ENCODE results near the gene ARID5B. TPM values are rescaled to one million over a fixed set of nuclear protein-coding genes. Genes with fewer than 3 reads are reported as not detected.
"Not testable (repeated sequence)": the region's sequence is repeated elsewhere in the genome, so short reads cannot be mapped to it uniquely, and the experiment has no call there.

ARID5B gene
- total RNA-seq, 2 experiments from 2014 or later = 71.1 to 73.9 TPM

GRCh38 chr10:62025901-62026879 lies 124.7 kb downstream of the ARID5B start:
- H3K27ac Mint-ChIP-seq = no peak overlapping the region
- H3K4me3 Mint-ChIP-seq = no peak overlapping the region
- H3K27me3 Mint-ChIP-seq = no peaks in the 10 kb centered on the region
- CTCF ChIA-PET = interaction anchor here (0.7 to 2.5 kb wide), 7 partner anchors 12 to 220 kb away, joined by 3 to 14 read pairs (median 3); no protein-coding TSS in a partner anchor
- H3K36me3 Mint-ChIP-seq (ENCODE audit: low read depth) = peaks cover 83% of the 10 kb centered on the region
- H3K4me1 Mint-ChIP-seq = peaks cover 78% of the 10 kb centered on the region
- POLR2A ChIA-PET = interaction anchor here (0.8 to 4.7 kb wide), 7 partner anchors 10 to 126 kb away, joined by 3 to 24 read pairs (median 3); partner anchors contain the start of gene ARID5B
- no peak for DNase-seq
- H3K9me3 Mint-ChIP-seq = peaks cover 5% of the 10 kb centered on the region

GRCh38 chr10:62027841-62028501 lies 126.5 kb downstream of the ARID5B start:
- peaks cover 2% of the 10 kb centered on the region for H3K9me3 Mint-ChIP-seq
- peaks cover 73% of the 10 kb centered on the region for H3K4me1 Mint-ChIP-seq
- H3K36me3 Mint-ChIP-seq (ENCODE audit: low read depth) = peaks cover 73% of the 10 kb centered on the region
- H3K27me3 Mint-ChIP-seq = no peaks in the 10 kb centered on the region
- ChIA-PET POLR2A (interaction anchor here (1.8 kb wide), 1 partner anchor 8 kb away, joined by 9 read pairs; no protein-coding TSS in a partner anchor), CTCF (interaction anchor here (1.4 kb wide), 1 partner anchor 10 kb away, joined by 5 read pairs; no protein-coding TSS in a partner anchor)
- H3K4me3 Mint-ChIP-seq = no peak overlapping the region
- DNase-seq = no peak
- H3K27ac Mint-ChIP-seq = no peak overlapping the region

- POLR2A ChIA-PET = interaction anchor here (0.6 to 1.8 kb wide), 5 partner anchors 8 to 125 kb away, joined by 3 to 9 read pairs (median 3); no protein-coding TSS in a partner anchor
- CTCF ChIA-PET = interaction anchor here (0.9 to 1.4 kb wide), 2 partner anchors 10 to 126 kb away, joined by 5 read pairs; no protein-coding TSS in a partner anchor
- H3K4me1 Mint-ChIP-seq = peaks cover 73% of the 10 kb centered on the region
- not testable (repeated sequence) for H3K4me3 Mint-ChIP-seq, H3K9me3 Mint-ChIP-seq, H3K27ac Mint-ChIP-seq, H3K27me3 Mint-ChIP-seq, DNase-seq
- H3K36me3 Mint-ChIP-seq (ENCODE audit: low read depth) = peaks cover 72% of the 10 kb centered on the region
Observed at GRCh38 chr10:62028502-62028842, 127.0 kb downstream of the ARID5B start.

- H3K27me3 Mint-ChIP-seq = no peaks in the 10 kb centered on the region
- CTCF ChIA-PET = interaction anchor here (0.9 kb wide), 1 partner anchor 127 kb away, joined by 5 read pairs; no protein-coding TSS in a partner anchor
- H3K4me3 Mint-ChIP-seq = no peak overlapping the region
- no peaks in the 10 kb centered on the region for H3K9me3 Mint-ChIP-seq
- H3K36me3 Mint-ChIP-seq (ENCODE audit: low read depth) = peaks cover 67% of the 10 kb centered on the region
- H3K27ac Mint-ChIP-seq = no peak overlapping the region
- POLR2A ChIA-PET = interaction anchor here (0.6 to 1.8 kb wide), 7 partner anchors 9 to 126 kb away, joined by 3 to 9 read pairs (median 3); no protein-coding TSS in a partner anchor
- DNase-seq = no peak
- H3K4me1 Mint-ChIP-seq = peaks cover 71% of the 10 kb centered on the region
Observed at GRCh38 chr10:62029401-62029800, 127.9 kb downstream of the ARID5B start.

- DNase-seq = no peak
- no peaks in the 10 kb centered on the region for H3K9me3 Mint-ChIP-seq
- no peak overlapping the region for H3K4me3 Mint-ChIP-seq
- CTCF ChIA-PET = interaction anchor here (1.1 to 1.3 kb wide), 2 partner anchors 8 to 38 kb away, joined by 3 read pairs; no protein-coding TSS in a partner anchor
- no peaks in the 10 kb centered on the region for H3K27me3 Mint-ChIP-seq
- POLR2A ChIA-PET = interaction anchor here (0.7 to 1.4 kb wide), 6 partner anchors 11 to 129 kb away, joined by 3 to 7 read pairs (median 4); no protein-coding TSS in a partner anchor
- peaks cover 69% of the 10 kb centered on the region for H3K4me1 Mint-ChIP-seq
- no peak overlapping the region for H3K27ac Mint-ChIP-seq
- H3K36me3 Mint-ChIP-seq (ENCODE audit: low read depth) = peaks cover 55% of the 10 kb centered on the region
Observed at GRCh38 chr10:62031507-62031906, 130.0 kb downstream of the ARID5B start.

GRCh38 chr10:62033125-62033524 lies 131.6 kb downstream of the ARID5B start:
- POLR2A ChIA-PET = interaction anchor here (8.5 kb wide), 1 partner anchor 132 kb away, joined by 131 read pairs; the partner anchor contains the start of gene ARID5B
- no peak for DNase-seq
- Mint-ChIP-seq H3K4me1 (peaks cover 69% of the 10 kb centered on the region), H3K36me3 (ENCODE audit: low read depth) (peaks cover 48% of the 10 kb centered on the region), H3K4me3 (no peak overlapping the region), H3K27ac (peak overlapping the region; percentile 66), H3K9me3 (no peaks in the 10 kb centered on the region), H3K27me3 (no peaks in the 10 kb centered on the region)
- CTCF ChIA-PET = no interaction called here

GRCh38 chr10:62034096-62034640 lies 132.7 kb downstream of the ARID5B start:
- H3K4me1 Mint-ChIP-seq = peaks cover 69% of the 10 kb centered on the region
- H3K27me3 Mint-ChIP-seq = no peaks in the 10 kb centered on the region
- H3K27ac Mint-ChIP-seq = no peak overlapping the region
- POLR2A ChIA-PET = interaction anchor here (8.5 to 13.9 kb wide), 2 partner anchors 22 to 134 kb away, joined by 131 to 440 read pairs; partner anchors contain the start of gene ARID5B
- peaks cover 40% of the 10 kb centered on the region for H3K36me3 Mint-ChIP-seq (ENCODE audit: low read depth)
- no peak for DNase-seq
- no peaks in the 10 kb centered on the region for H3K9me3 Mint-ChIP-seq
- no peak overlapping the region for H3K4me3 Mint-ChIP-seq
- CTCF ChIA-PET = interaction anchor here (1.0 to 1.2 kb wide), 2 partner anchors 14 to 34 kb away, joined by 3 to 4 read pairs; no protein-coding TSS in a partner anchor

- H3K27me3 Mint-ChIP-seq = no peaks in the 10 kb centered on the region
- ChIA-PET CTCF (interaction anchor here (1.9 to 10.2 kb wide), 6 partner anchors 14 to 210 kb away, joined by 9 to 204 read pairs (median 18); no protein-coding TSS in a partner anchor), POLR2A (interaction anchor here (0.6 to 13.9 kb wide), 12 partner anchors 11 to 208 kb away, joined by 3 to 440 read pairs (median 10); partner anchors contain the start of gene ARID5B)
- peaks cover 36% of the 10 kb centered on the region for H3K36me3 Mint-ChIP-seq (ENCODE audit: low read depth)
- no peaks in the 10 kb centered on the region for H3K9me3 Mint-ChIP-seq
- no peak for DNase-seq
- H3K27ac Mint-ChIP-seq = peak overlapping the region; percentile 27
- H3K4me1 Mint-ChIP-seq = peaks cover 71% of the 10 kb centered on the region
- no peak overlapping the region for H3K4me3 Mint-ChIP-seq
Observed at GRCh38 chr10:62036186-62037081, 134.9 kb downstream of the ARID5B start.

GRCh38 chr10:62037166-62037831 lies 135.8 kb downstream of the ARID5B start:
- CTCF ChIA-PET = interaction anchor here (0.6 to 10.2 kb wide), 23 partner anchors 9 to 336 kb away, joined by 3 to 204 read pairs (median 8); no protein-coding TSS in a partner anchor
- POLR2A ChIA-PET = interaction anchor here (0.7 to 13.9 kb wide), 16 partner anchors 8 to 207 kb away, joined by 3 to 440 read pairs (median 13); partner anchors contain the start of gene ARID5B
- peak overlapping the region; percentile 57 for H3K27ac Mint-ChIP-seq

GRCh38 chr10:62037890-62038608 lies 136.6 kb downstream of the ARID5B start:
- no peak for DNase-seq
- H3K27ac Mint-ChIP-seq = peak overlapping the region; percentile 74
- no peaks in the 10 kb centered on the region for H3K27me3 Mint-ChIP-seq
- ChIA-PET CTCF (interaction anchor here (0.6 to 10.2 kb wide), 34 partner anchors 10 to 335 kb away, joined by 3 to 204 read pairs (median 6); no protein-coding TSS in a partner anchor), POLR2A (interaction anchor here (0.7 to 13.9 kb wide), 25 partner anchors 9 to 206 kb away, joined by 3 to 440 read pairs (median 5); partner anchors contain the start of gene ARID5B)
- H3K4me3 Mint-ChIP-seq = no peak overlapping the region
- H3K4me1 Mint-ChIP-seq = peaks cover 72% of the 10 kb centered on the region
- H3K9me3 Mint-ChIP-seq = no peaks in the 10 kb centered on the region
- peaks cover 43% of the 10 kb centered on the region for H3K36me3 Mint-ChIP-seq (ENCODE audit: low read depth)

More at GRCh38 chr10:62037166-62037831, 135.8 kb downstream of the ARID5B start:
- H3K4me1 Mint-ChIP-seq = peaks cover 72% of the 10 kb centered on the region
- no peaks in the 10 kb centered on the region for H3K9me3 Mint-ChIP-seq
- DNase-seq = no peak
- H3K27me3 Mint-ChIP-seq = no peaks in the 10 kb centered on the region
- H3K36me3 Mint-ChIP-seq (ENCODE audit: low read depth) = peaks cover 43% of the 10 kb centered on the region
- no peak overlapping the region for H3K4me3 Mint-ChIP-seq

Measured in activated CD4-positive, alpha-beta memory T cell treated with anti-CD3 and anti-CD28 coated beads, Interleukin-2, amount 10 ng/mL, durations not matched to agents 7 days and 5 days (primary cell).